LNCAP (cell line): Measurements from ENCODE around the gene TMEM225B.

Experiments used
- CTCF ChIP-seq: fragments of 450-650 bp; IDR thresholded peaks from 2 replicates; pipeline ENCODE4 v1.5.1; 2017; ENCODE audit warnings: mild to moderate bottlenecking

The TMEM225B gene

DNA sequence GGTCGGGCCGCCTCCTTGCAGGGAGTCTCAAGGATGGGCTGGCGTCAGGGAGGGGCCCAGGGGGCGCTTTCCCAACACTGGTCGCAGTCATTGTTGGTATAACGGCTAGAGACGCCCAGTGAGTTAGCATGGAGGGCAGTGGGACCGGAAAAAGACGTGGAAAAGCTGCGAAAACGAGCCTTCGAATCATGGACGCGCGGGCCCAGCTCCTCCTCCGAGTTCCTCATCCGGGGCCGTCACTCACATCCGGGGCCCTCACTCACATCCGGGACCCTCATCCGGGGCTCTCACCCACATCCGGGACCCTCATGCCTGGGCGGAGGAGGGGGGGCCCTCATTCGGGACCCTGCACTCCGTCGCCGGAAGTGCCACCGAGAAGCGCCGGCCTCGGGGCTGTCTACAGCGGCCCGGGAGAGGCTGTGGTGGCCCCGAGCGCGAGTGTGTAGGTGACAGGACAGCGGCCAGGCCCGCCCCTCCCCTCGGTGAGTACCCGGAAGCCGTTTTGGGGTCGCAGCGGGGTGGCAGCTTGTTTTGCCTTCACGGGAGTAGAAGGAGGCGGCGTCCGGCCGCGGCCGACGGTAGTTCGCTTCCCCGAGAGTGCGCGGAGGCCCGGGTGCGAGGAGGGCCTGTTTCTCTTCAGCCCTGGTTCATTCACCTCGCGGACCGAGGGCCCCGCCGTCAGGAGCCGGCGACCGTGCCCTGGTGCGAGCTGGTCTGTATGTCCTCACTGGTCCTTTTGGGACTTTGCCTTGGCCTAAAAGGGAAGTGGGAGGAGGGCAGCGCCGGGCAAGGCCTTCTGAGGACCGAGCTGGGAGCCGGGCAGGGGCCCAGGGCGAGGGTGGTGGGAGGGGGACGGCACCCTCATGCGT lies 39.5 kb upstream of the TMEM225B start, which contains the start of gene ZNF655:
TSS of gene ZNF655 (plus strand) at position 337 of the 869 bp plus-strand sequence. CDS start 1,918 bp downstream, outside the sequence.
- no peak for TF ChIP-seq CTCF

- no peak for TF ChIP-seq CTCF
Observed at GRCh38 chr7:99559175-99559915, 38.7 kb upstream of the TMEM225B start.

DNA sequence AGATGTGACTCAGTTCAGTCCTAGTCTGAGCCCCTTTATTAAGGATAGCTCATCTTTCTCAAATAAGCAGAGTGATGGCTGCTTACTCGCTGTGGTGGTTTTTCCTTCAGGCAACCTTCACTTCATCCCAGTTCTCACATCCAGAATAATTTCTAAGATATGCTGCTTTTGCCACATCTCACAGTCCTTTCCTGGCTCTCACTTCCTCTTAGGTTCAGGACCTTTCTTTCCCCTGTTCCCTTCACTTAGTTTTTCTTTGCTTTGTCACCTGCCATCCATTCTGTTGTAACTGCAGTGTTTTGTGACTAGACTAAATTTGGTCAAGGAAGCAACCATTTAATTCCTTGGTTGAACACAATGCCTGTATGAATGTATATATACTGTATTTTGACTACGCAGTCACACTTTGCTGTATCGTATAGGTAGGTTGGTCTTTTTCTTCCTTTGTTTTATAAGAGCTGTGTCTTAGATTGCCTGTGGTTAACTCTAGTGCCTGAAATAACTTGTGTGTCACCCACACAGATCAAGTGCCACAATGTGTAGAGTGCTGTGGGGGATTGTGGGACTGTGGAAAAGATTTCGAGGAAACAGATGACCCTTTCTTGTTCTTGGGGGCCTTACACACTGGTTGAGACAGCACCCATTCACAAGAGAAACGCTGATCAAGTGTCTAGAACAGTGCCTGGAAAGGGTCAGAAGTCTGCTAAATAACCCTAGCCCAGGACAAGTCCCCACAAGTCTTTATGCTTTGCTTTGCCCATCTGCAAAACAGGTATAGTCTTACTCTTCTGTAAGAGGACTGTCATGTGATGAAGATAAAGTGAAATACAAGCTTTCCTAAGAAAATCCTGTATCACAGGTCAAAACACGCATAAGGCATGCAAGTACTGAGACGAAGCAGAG lies 37.0 kb upstream of the TMEM225B start:
- TF ChIP-seq CTCF: no peak

- no peak for TF ChIP-seq CTCF
Observed at GRCh38 chr7:99561737-99562051, 36.4 kb upstream of the TMEM225B start.

- no peak for TF ChIP-seq CTCF
Observed at GRCh38 chr7:99562114-99562784, 35.8 kb upstream of the TMEM225B start.

- TF ChIP-seq CTCF: no peak
Observed at GRCh38 chr7:99562832-99563231, 35.2 kb upstream of the TMEM225B start.

- TF ChIP-seq CTCF: no peak
Observed at GRCh38 chr7:99563650-99564049, 34.4 kb upstream of the TMEM225B start.
